Anterior cingulate cortex (tissue), 58 donors: ENCODE measurements around the gene CALML5.
A peak's percentile ranks its signal among the peaks of the same experiment; 100 is the strongest.

Experiments
- DNase-seq, 58 donors: peaks; one replicate each; lab custom pipeline; 2025; lab: John Stamatoyannopoulos, UW

Gene CALML5

DNA sequence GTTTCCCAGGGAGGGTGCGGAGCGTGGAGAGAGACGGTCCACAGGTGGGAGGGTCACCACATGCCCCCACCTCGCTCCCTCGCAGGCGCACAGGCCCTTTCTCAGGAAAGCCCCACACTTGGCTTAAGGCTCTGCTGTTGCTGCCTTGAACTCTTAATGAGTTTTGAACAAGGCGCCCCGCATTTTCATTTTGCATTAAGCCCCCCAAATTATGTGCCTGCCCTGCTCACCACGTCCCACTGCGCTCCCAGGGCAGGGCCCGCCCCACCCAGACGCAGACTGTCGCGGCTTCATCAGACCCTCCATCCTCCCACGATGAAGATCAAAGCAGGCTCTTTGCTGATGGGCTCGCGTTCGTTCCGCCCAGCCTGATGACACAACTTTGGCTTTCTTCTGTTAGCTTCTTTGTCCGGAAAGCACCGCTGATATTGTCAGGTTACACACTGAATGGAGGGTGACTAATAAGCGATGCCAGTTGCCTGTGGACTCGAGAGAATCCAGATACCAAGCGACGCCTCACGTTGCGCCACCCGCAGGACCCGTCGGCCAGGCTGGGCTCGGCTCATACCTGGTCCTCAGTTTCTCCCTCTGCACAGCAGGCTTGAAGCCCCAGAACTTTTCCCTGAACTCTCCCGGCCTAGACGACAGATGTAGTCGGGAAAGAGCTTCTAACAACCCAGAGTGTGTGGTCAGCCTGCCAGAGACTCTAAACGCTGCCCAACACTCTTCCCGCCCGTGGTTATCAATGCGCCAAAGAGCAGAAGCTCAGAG, 34.9 kb upstream of the CALML5 start:
- DNase-seq = no peak

- no peak for DNase-seq
Measured at GRCh38 chr10:5533098-5533731, 33.8 kb upstream of the CALML5 start.

GRCh38 chr10:5532618-5533097, 33.3 kb upstream of the CALML5 start:
- no peak for DNase-seq

- DNase-seq = no peak
Measured at GRCh38 chr10:5532307-5532605, 32.9 kb upstream of the CALML5 start.

GRCh38 chr10:5531558-5532306, 32.4 kb upstream of the CALML5 start:
- no peak for DNase-seq

DNA sequence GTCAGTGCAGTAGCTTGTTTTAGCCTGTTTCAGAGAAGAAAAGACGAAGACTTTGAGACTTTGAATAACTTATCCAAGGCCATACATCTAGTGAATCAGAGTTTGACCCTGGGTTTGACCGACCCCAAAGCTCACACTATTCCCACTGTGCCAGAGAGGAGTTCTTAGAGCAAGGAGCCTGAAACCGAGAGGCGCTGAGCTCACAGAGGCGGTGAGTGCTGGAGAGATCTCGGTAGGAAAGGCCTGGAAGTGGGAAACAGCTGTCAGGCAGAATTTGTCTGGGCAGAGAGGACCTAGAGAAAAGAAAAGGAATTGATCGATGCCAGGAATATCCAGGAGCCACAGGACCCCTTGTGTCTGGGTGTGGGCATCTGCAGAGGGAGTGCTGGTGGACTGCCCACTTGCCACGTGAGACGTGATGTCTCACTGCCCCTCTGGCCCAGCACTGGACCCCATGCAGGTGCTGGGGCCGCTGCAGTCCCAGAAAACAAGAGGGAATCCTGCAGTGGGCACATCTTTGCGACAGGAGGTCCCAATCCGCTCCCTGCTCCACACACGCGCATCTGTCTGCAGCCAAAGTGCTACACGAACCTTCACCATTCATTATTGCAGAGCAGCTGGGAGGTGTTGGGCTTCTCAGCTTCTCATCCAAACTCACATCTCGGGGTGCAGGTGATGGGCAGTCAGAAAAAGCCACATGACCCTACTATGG, 31.6 kb upstream of the CALML5 start:
- no peak for DNase-seq

DNA sequence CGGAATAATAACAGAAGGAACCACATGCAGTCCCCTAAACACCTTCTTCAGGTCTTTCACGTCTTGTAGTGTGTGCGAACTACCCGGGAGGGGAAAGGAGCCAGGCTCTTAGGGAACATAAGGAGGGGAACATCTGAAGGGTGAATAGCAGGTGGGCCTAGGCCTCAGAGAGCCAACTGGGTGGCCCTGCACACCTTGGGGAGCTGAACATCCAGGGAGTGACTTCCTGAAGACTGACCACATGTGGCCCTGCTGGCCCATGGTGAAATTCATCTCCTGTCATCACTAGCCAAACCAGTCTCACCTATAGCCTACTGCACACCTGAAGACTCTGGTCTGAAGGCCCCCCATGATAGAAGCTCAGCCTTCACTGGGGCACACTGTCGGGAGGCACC, 31.0 kb upstream of the CALML5 start:
- DNase-seq = no peak

GRCh38 chr10:5529702-5530411, 30.5 kb upstream of the CALML5 start:
- DNase-seq = no peak

DNA sequence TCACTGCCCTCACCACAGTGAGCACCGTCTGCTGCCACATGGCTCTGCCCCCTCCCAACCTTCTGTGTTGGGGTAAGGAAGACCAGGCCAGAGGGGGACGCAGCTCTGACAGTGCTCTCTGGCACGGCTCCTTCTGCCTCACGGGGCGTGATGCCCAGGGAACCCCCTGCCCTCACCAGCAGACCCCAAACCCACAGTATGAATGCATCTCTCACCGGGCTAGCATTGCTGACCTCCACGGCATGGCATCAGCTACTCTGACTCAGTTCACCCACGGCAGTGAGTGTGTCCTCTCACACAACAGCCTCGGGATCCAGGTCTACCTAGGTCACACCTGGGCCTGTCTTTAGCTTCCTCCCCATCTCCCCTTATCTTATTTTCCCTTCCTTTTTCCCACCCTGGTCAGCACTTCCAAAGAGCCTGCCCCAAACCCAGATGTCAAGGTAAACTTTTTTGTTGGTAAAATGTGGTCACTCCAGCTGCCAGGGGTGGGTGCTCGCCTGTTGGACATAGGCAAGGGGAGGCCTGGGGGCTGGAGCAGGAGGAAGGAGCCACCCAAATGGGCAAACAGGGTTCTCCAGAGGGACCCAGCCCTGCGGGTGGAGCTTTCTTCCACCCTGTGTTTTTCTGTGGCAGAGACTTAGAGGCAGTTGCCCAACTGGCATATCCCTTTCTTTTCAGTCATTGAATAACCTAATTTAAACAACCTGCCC, 29.8 kb upstream of the CALML5 start:
- no peak for DNase-seq

GRCh38 chr10:5527332-5528200, 28.2 kb upstream of the CALML5 start:
- no peak for DNase-seq

GRCh38 chr10:5526691-5527331, 27.4 kb upstream of the CALML5 start:
- DNase-seq = no peak

DNA sequence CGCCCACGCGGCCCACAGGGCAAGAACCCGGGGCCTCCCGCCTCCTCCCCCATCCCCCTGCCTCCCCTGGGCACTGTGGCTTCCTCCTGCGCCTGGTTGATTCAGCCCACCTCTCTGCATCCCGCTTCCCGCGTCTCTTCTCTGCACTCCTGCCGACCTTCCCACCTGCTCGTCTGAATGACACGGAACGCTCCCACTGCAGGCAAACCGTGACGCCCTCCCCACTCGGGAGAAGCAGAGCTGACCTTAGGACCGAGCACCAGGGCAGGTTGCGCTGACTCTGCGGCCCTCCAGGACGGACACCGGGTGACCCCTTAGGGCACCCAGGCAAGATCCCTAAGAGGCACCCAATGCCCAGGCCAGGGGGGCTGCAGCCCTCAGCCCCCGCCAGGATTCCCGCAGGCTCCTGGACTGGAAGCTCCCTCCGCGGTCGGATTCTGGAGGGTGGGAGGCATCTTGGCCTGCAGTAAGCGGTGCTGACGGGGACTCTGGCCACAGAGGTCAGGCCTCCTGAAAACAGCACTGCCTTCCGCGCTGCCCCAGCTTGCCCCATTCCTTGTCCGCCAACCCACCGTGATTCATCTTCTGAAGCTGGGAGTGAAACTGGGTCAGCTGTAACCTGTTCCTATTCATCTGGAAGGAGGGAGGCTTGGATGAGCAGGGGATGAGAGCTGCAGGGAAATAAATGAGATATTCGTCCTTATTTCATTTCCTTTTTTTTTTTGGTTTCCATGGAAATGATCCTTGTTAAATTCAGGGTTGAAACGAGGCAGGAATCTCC, 26.4 kb upstream of the CALML5 start:
- DNase-seq = peak in 3 of 58 donors; percentile 5 to 36 (median 25)

GRCh38 chr10:5524641-5525560, 25.5 kb upstream of the CALML5 start, which contains the start of gene CALML3:
Gene CALML3, plus strand, starts transcription at chr10:5524961. Its CDS starts 125 bp downstream, at chr10:5525086.
- DNase-seq = no peak

DNA sequence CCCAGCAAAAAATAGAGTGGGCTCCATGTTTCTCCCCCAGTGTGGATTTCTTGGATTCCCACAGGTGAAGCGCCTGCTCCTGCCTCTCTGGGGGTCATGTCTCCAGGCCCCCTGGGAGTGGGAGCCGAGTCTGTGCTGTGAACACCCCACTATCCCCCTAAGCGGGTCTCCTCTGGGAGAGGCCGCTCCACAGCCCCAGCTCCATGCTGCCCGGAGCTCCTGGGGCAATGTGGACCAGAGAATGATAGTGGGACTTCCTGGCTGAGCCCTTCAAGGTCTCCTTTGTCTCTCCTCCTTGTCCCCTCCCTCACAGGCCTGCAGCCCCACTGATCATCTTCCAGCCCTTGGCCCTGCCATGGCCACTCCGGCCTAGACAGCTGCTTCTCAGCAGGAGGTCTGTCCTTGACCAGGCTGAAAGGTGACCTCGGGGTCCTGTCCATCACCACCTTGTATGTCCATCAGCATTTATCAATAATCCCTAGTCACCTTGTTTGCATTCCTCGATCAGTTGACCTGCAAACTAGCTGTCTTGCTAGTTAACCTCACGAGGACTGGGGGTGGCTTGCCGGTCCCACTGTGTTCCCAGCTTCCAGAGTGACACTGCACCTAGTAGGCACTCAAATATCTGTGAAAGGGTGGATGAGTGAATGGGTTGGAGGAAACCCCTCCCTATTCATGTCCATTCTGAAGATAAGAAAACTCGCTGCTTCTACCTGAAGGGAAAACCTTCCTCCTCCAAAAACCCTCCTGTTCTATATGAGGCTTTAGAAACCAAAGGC, 24.6 kb upstream of the CALML5 start:
- DNase-seq = no peak

DNA sequence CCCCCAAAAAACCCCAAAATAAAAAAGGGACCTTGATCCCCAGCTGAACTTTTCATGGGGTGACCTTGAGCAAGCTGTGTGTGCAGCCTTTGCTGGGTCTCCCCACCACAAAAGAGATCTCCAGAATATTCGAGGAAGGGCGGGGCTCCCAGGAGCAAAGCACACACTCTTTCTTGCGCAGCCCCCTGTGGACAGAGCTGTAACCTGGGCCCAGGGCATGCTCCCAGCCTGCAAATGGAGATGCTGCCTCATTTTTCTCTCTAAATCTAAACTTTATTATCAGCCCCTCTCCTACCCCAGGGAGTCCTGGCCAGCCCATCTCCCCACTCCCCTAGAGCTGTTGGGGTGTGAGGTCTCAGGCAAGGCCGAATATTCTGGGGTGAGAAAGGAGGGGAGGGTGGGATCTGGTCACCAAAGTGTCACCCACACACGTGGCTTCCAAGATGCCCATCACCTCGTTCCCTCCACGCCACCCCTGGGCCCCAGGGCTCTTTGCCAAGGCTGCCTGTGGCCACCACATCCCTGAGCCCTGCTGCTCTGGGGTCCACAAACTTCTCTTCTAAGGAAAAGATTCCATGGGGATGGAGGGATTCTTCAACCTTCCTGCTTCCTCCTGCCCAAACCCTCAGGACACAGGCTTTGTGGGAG, 23.7 kb upstream of the CALML5 start:
- no peak for DNase-seq
